ENCODE measurements around the gene ATG7. TPM values are rescaled to one million over a fixed set of nuclear protein-coding genes. Genes with fewer than 3 reads are reported as not detected.
"Not testable (repeated sequence)": the region's sequence is repeated elsewhere in the genome, so short reads cannot be mapped to it uniquely, and the experiment has no call there.

The ATG7 gene
- total RNA-seq, 1 donor from 2014 or later, result 68.9 TPM

GRCh38 chr3:11510001-11510340 is 237.8 kb downstream of the ATG7 start:
- ATAC-seq (no peak), DNase-seq (ENCODE audit: low spot score) (no peak)
- intact Hi-C loops (cut with DNase I), result no loop called here

- DNase-seq (ENCODE audit: low spot score) (no peak), ATAC-seq (peak; percentile 22)
- intact Hi-C loops (cut with DNase I), result no loop called here
Observed at GRCh38 chr3:11510356-11510755, 238.2 kb downstream of the ATG7 start.

- not testable (repeated sequence) for ATAC-seq
Observed at GRCh38 chr3:11511606-11512005, 239.4 kb downstream of the ATG7 start.

GRCh38 chr3:11513125-11513816 is 241.1 kb downstream of the ATG7 start:
- ATAC-seq; intact Hi-C loops (cut with DNase I); DNase-seq (ENCODE audit: low spot score): not testable (repeated sequence)

More at GRCh38 chr3:11511606-11512005, 239.4 kb downstream of the ATG7 start:
- intact Hi-C loops (cut with DNase I); DNase-seq (ENCODE audit: low spot score): not testable (repeated sequence)

GRCh38 chr3:11513817-11514135 is 241.6 kb downstream of the ATG7 start:
- DNase-seq (ENCODE audit: low spot score), result no peak
- no peak for ATAC-seq
- intact Hi-C loops (cut with DNase I), result no loop called here

- DNase-seq (ENCODE audit: low spot score) (no peak), ATAC-seq (peak; percentile 71)
- intact Hi-C loops (cut with DNase I), result no loop called here
Observed at GRCh38 chr3:11514191-11514821, 242.1 kb downstream of the ATG7 start.

GRCh38 chr3:11517601-11518000 is 245.4 kb downstream of the ATG7 start:
- no peak for ATAC-seq
- intact Hi-C loops (cut with DNase I), result no loop called here
- DNase-seq (ENCODE audit: low spot score), result no peak

GRCh38 chr3:11521167-11521566 is 249.0 kb downstream of the ATG7 start:
- DNase-seq (ENCODE audit: low spot score) (no peak), ATAC-seq (no peak)
- intact Hi-C loops (cut with DNase I), result no loop called here

- intact Hi-C loops (cut with DNase I), result no loop called here
- ATAC-seq, result no peak
- DNase-seq (ENCODE audit: low spot score), result no peak
Observed at GRCh38 chr3:11522398-11522715, 250.2 kb downstream of the ATG7 start.

- intact Hi-C loops (cut with DNase I), result no loop called here
- ATAC-seq, result no peak
- DNase-seq (ENCODE audit: low spot score), result peak; percentile 28
Observed at GRCh38 chr3:11522953-11523571, 250.9 kb downstream of the ATG7 start.

- no peak for DNase-seq (ENCODE audit: low spot score)
- intact Hi-C loops (cut with DNase I), result no loop called here
- peak; percentile 75 for ATAC-seq
Observed at GRCh38 chr3:11523572-11524101, 251.4 kb downstream of the ATG7 start.

GRCh38 chr3:11526121-11526520 is 253.9 kb downstream of the ATG7 start:
- DNase-seq (ENCODE audit: low spot score); intact Hi-C loops (cut with DNase I); ATAC-seq: not testable (repeated sequence)

GRCh38 chr3:11529281-11529680 is 257.1 kb downstream of the ATG7 start:
- DNase-seq (ENCODE audit: low spot score) (no peak), ATAC-seq (no peak)
- intact Hi-C loops (cut with DNase I), result no loop called here

- ATAC-seq, result peak; percentile 61
- intact Hi-C loops (cut with DNase I), result no loop called here
- DNase-seq (ENCODE audit: low spot score), result no peak
Observed at GRCh38 chr3:11530153-11530721, 258.0 kb downstream of the ATG7 start.

GRCh38 chr3:11532931-11533391 is 260.8 kb downstream of the ATG7 start:
- ATAC-seq (peak; percentile 27), DNase-seq (ENCODE audit: low spot score) (no peak)
- intact Hi-C loops (cut with DNase I), result no loop called here

GRCh38 chr3:11534011-11534792 is 262.0 kb downstream of the ATG7 start:
- DNase-seq (ENCODE audit: low spot score) (peak; percentile 61), ATAC-seq (peak; percentile 36)
- intact Hi-C loops (cut with DNase I), result no loop called here

GRCh38 chr3:11534793-11535101 is 262.6 kb downstream of the ATG7 start:
- DNase-seq (ENCODE audit: low spot score) (peak; percentile 49), ATAC-seq (peak; percentile 4)
- intact Hi-C loops (cut with DNase I), result no loop called here

GRCh38 chr3:11535243-11535960 is 263.2 kb downstream of the ATG7 start:
- ATAC-seq, result no peak
- intact Hi-C loops (cut with DNase I), result no loop called here
- DNase-seq (ENCODE audit: low spot score), result peak; percentile 49
